H1 (cell line): ENCODE data around the gene NKAIN1. TPM values are rescaled to one million over a fixed set of nuclear protein-coding genes. Genes with fewer than 3 reads are reported as not detected.
"Not testable (repeated sequence)": the region's sequence is repeated elsewhere in the genome, so short reads cannot be mapped to it uniquely, and the experiment has no call there.

ENCODE experiments used
- CTCF ChIA-PET: fragments of 300-600 bp; sonication (Branson Sonifier 250); formaldehyde crosslinking; loops from one replicate; lab custom pipeline; 2021; ENCODE audit not compliant: partially characterized antibody; lab: Charles Lee
- POLR2A ChIA-PET: fragments of 300-600 bp; sonication (Branson Sonifier 250); formaldehyde crosslinking; loops from one replicate; lab custom pipeline; 2021; ENCODE audit warnings: inconsistent platforms; ENCODE audit not compliant: partially characterized antibody; lab: Charles Lee
- DNase-seq, 2 experiments: peaks; one replicate each; pipeline versions ENCODE4 v3.0.0 to v3.0.0-alpha.2; 2010 to 2022; ENCODE audit warnings: low spot score in 2 of 2, low read depth in 1 of 2, mixed read lengths in 1 of 2
- FAIRE-seq: peaks from 2 replicates; lab custom pipeline; 2011; peaks lifted over from hg19 to GRCh38; lab: Jason Lieb, UNC
- H2AFZ ChIP-seq: 2 replicates; pipeline ENCODE4 v1.8.1; 2012; ENCODE audit warnings: low read length, inconsistent platforms
- H2AK5ac ChIP-seq: 2 replicates; pipeline ENCODE4 v1.6.1; 2013; ENCODE audit warnings: low read depth, low read length
- H2BK120ac ChIP-seq: replicated peaks from 2 replicates; pipeline ENCODE3; 2013; ENCODE audit warnings: low read depth, low read length, inconsistent platforms
- H2BK12ac ChIP-seq: 2 replicates; pipeline ENCODE4 v1.6.1; 2013; ENCODE audit warnings: low read depth, low read length
- H2BK15ac ChIP-seq: 2 replicates; pipeline ENCODE4 v1.6.1; 2013; ENCODE audit warnings: low read length
- H2BK20ac ChIP-seq: 2 replicates; pipeline ENCODE4 v1.6.1; 2013; ENCODE audit warnings: low read length
- H2BK5ac ChIP-seq: 2 replicates; pipeline ENCODE4 v1.6.1; 2013; ENCODE audit warnings: low read depth, low read length
- H3K14ac ChIP-seq: 2 replicates; pipeline ENCODE4 v1.6.1; 2013; ENCODE audit warnings: inconsistent platforms; ENCODE audit not compliant: insufficient read length
- H3K18ac ChIP-seq: 2 replicates; pipeline ENCODE4 v1.6.1; 2013; ENCODE audit warnings: low read length; ENCODE audit errors: extremely low read depth
- H3K23ac ChIP-seq: 2 replicates; pipeline ENCODE4 v1.6.1; 2013; ENCODE audit warnings: inconsistent platforms; ENCODE audit not compliant: insufficient read length
- H3K23me2 ChIP-seq: 2 replicates; pipeline ENCODE4 v1.6.1; 2013; ENCODE audit warnings: low read depth, low read length
- H3K27ac ChIP-seq: 2 replicates; pipeline ENCODE4 v1.6.1; 2011; ENCODE audit warnings: low read depth, low read length, inconsistent platforms
- H3K27me3 ChIP-seq, 4 experiments: replicated peaks in 1 of 4; 1 replicate in 1 of 4; 2 replicates in 3 of 4; pipeline versions ENCODE4 v1.6.1 to v1.8.1; 2011 to 2013; ENCODE audit warnings: low read length in 3 of 4, mild to moderate bottlenecking in 3 of 4, inconsistent platforms in 2 of 4, mixed read lengths in 2 of 4, moderate library complexity in 1 of 4; ENCODE audit not compliant: control insufficient read depth in 3 of 4, insufficient read depth in 3 of 4; ENCODE audit errors: extremely low read depth in 1 of 4
- H3K36me3 ChIP-seq, 4 experiments: 2 replicates each; pipeline versions ENCODE4 v1.6.1 to v1.8.1; 2011 to 2013; ENCODE audit warnings: mild to moderate bottlenecking in 4 of 4, low read length in 3 of 4, moderate library complexity in 2 of 4, control low read depth in 1 of 4, inconsistent platforms in 1 of 4; ENCODE audit not compliant: insufficient read depth in 4 of 4, control insufficient read depth in 2 of 4
- H3K4ac ChIP-seq: replicated peaks from 2 replicates; pipeline ENCODE3; 2013; ENCODE audit warnings: low read length, low read depth, mixed read lengths, inconsistent platforms; ENCODE audit not compliant: insufficient read length
- H3K4me1 ChIP-seq, 4 experiments: replicated peaks in 1 of 4; 1 replicate in 1 of 4; 2 replicates in 3 of 4; pipeline versions ENCODE4 v1.6.1 to v1.8.1; 2011 to 2013; ENCODE audit warnings: low read length in 3 of 4, inconsistent platforms in 2 of 4, mixed read lengths in 1 of 4; ENCODE audit not compliant: insufficient read depth in 4 of 4, control insufficient read depth in 3 of 4
- H3K4me2 ChIP-seq, 2 experiments: 2 replicates each; pipeline versions ENCODE4 v1.6.1 to v1.8.1; 2011 to 2013; ENCODE audit warnings: low read depth in 2 of 2, low read length in 2 of 2, control low read depth in 1 of 2, inconsistent platforms in 1 of 2, mild to moderate bottlenecking in 1 of 2; ENCODE audit not compliant: insufficient read depth in 1 of 2
- H3K4me3 ChIP-seq, 4 experiments: fragments of 200-600, 300-600 bp in 1 of 4; sonication (generic), shearing (Covaris generic), sonication (Bioruptor Twin) in 1 of 4; 2 replicates each; pipeline versions ENCODE4 v1.5.1 to v1.8.1; 2011 to 2016; ENCODE audit warnings: low read length in 4 of 4, low read depth in 3 of 4, control low read depth in 2 of 4, inconsistent platforms in 2 of 4, mild to moderate bottlenecking in 2 of 4, mixed read lengths in 1 of 4, moderate library complexity in 1 of 4; ENCODE audit not compliant: insufficient read depth in 2 of 4; ENCODE audit errors: extremely low read depth in 1 of 4
- H3K56ac ChIP-seq: replicated peaks from 2 replicates; pipeline ENCODE3; 2013; ENCODE audit warnings: low read depth, mild to moderate bottlenecking, mixed read lengths, low read length, inconsistent platforms; ENCODE audit not compliant: insufficient read length
- H3K79me1 ChIP-seq: 2 replicates; pipeline ENCODE4 v1.6.1; 2013; ENCODE audit warnings: low read depth, low read length, control low read depth
- H3K79me2 ChIP-seq, 2 experiments: 2 replicates each; pipeline versions ENCODE4 v1.6.1 to v1.8.1; 2012 to 2013; ENCODE audit warnings: low read length in 2 of 2, mild to moderate bottlenecking in 2 of 2, inconsistent platforms in 1 of 2; ENCODE audit not compliant: insufficient read depth in 2 of 2, control insufficient read depth in 1 of 2
- H3K9ac ChIP-seq, 4 experiments: replicated peaks in 1 of 4; 1 replicate in 1 of 4; 2 replicates in 3 of 4; pipeline versions ENCODE4 v1.6.1 to v1.8.1; 2011 to 2013; ENCODE audit warnings: low read depth in 3 of 4, low read length in 3 of 4, control low read depth in 2 of 4, mild to moderate bottlenecking in 2 of 4, moderate library complexity in 2 of 4, inconsistent platforms in 1 of 4; ENCODE audit errors: extremely low read depth in 1 of 4
- H3K9me3 ChIP-seq, 2 experiments: 2 replicates each; pipeline versions ENCODE4 v1.6.1 to v1.8.1; 2012 to 2013; ENCODE audit warnings: mild to moderate bottlenecking in 2 of 2, moderate library complexity in 2 of 2, control low read depth in 1 of 2, inconsistent platforms in 1 of 2, low read depth in 1 of 2, low read length in 1 of 2, mixed read lengths in 1 of 2; ENCODE audit not compliant: insufficient read depth in 2 of 2
- H4K20me1 ChIP-seq, 2 experiments: replicated peaks in 1 of 2; 2 replicates each; pipeline versions ENCODE3 to v1.8.1; 2011 to 2013; ENCODE audit warnings: inconsistent platforms in 2 of 2, low read length in 2 of 2, mild to moderate bottlenecking in 1 of 2; ENCODE audit not compliant: insufficient read depth in 2 of 2, control insufficient read depth in 1 of 2
- H4K5ac ChIP-seq: 2 replicates; pipeline ENCODE4 v1.6.1; 2013; ENCODE audit warnings: low read length, low read depth, mixed read lengths, inconsistent platforms; ENCODE audit not compliant: insufficient read length
- H4K8ac ChIP-seq: 2 replicates; pipeline ENCODE4 v1.8.0; 2013; ENCODE audit warnings: mild to moderate bottlenecking, moderate library complexity, low read length, inconsistent platforms; ENCODE audit not compliant: insufficient read depth; ENCODE audit errors: extremely low read depth
- H4K91ac ChIP-seq: replicated peaks from 2 replicates; pipeline ENCODE3; 2013; ENCODE audit warnings: low read length, mixed read lengths, inconsistent platforms; ENCODE audit not compliant: insufficient read length
- CHD1 ChIP-seq: IDR thresholded peaks from 2 replicates; pipeline ENCODE4 v1.6.1; 2012; ENCODE audit warnings: low read depth, low read length, improper control_type of control experiment
- RBBP5 ChIP-seq: IDR thresholded peaks from 2 replicates; pipeline ENCODE4 v1.7.1; 2012; ENCODE audit warnings: low read depth, mild to moderate bottlenecking, inconsistent platforms, low read length, moderate library complexity, borderline replicate concordance
- RXRA ChIP-seq: IDR thresholded peaks from 2 replicates; pipeline ENCODE4 v1.6.1; 2011; ENCODE audit warnings: low read depth, mild to moderate bottlenecking, low read length, moderate library complexity; ENCODE audit not compliant: insufficient read depth
- SAP30 ChIP-seq: fragments of 300-600 bp; sonication (generic); IDR thresholded peaks from 2 replicates; pipeline ENCODE4 v1.7.1; 2012; ENCODE audit warnings: low read length, moderate library complexity, mild to moderate bottlenecking, inconsistent platforms; ENCODE audit not compliant: insufficient read depth, insufficient replicate concordance
- TAF7 ChIP-seq: optimal IDR thresholded peaks from 2 replicates; pipeline ENCODE3; 2011; ENCODE audit warnings: low read depth, mild to moderate bottlenecking, inconsistent platforms, low read length, moderate library complexity, borderline replicate concordance
- WGBS, 2 experiments: shearing (Covaris generic) in 1 of 2; methylation state at CpG; one replicate each; pipeline versions ENCODE4 v1.1.6 to v1.1.7; 2013 to 2015; ENCODE audit warnings: low lambda C conversion rate in 2 of 2, mixed read lengths in 2 of 2, inconsistent platforms in 1 of 2, low coverage in 1 of 2, missing lambda C conversion rate in 1 of 2; ENCODE audit not compliant: insufficient replicate concordance in 2 of 2, insufficient coverage in 1 of 2, insufficient read length in 1 of 2; ENCODE audit errors: extremely low coverage in 1 of 2, missing lambda C conversion rate in 1 of 2; 5-methylcytosine and 5-hydroxymethylcytosine counted together
- polyA plus RNA-seq, 7 experiments: library from polyadenylated mRNA; depleted of rRNA in 3 of 7; stranded (reverse) in 5 of 7; unstranded in 2 of 7; fragments of >200 nt in 5 of 7; fragments of 200-250 nt in 2 of 7; gene quantifications; 1 replicate in 5 of 7; 2 replicates in 1 of 7; 4 replicates in 1 of 7; pipeline versions ENCODE4 v1.2.1 to v1.2.3, GENCODE V29; 2011 to 2013; ENCODE audit warnings: missing spikeins in 2 of 7, mixed read lengths in 2 of 7
- total RNA-seq: library from RNA; stranded (reverse); fragmentation: NEBNext Ultra II Directional; extraction: Animal tissue kit (Norgen Biotek cat#: 25700); gene quantifications from 2 replicates; pipeline ENCODE4 v1.2.1, GENCODE V29; 2021
- TF ChIP-seq, protein P1 (sequence below): IDR thresholded peaks from 2 replicates; pipeline ENCODE4 v1.6.1; 2011; ENCODE audit warnings: low read length, improper control_type of control experiment

NKAIN1 gene
- total and polyA plus RNA-seq, 2 of the 8 experiments (the other 6 are each of a cell fraction or from before 2014, with no cell fraction given): 59.3 to 66.9 TPM

DNA sequence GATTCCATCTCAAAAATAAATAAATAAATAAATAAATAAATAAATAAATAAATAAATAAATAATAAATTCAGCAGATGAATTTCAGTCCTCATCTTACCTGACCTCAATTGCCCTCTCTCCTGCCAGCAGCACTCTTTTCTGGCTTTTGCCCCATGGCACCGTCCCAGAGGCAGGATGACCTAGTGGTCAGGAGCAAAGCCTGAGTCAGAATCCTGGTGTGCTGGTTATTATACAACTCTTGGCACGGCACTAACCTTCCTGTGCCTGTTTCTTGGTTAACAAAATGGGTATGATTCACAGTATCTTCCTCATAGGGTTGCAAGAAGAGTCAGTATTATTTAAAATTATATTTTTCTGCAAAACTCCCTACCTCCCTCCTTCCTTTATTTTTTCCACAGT is 43.0 kb downstream of the NKAIN1 start (continued):
- TF ChIP-seq RXRA: no peak
- no peak for TF ChIP-seq SAP30
- no peak for TF ChIP-seq TAF7
- TF ChIP-seq, protein P1, sequence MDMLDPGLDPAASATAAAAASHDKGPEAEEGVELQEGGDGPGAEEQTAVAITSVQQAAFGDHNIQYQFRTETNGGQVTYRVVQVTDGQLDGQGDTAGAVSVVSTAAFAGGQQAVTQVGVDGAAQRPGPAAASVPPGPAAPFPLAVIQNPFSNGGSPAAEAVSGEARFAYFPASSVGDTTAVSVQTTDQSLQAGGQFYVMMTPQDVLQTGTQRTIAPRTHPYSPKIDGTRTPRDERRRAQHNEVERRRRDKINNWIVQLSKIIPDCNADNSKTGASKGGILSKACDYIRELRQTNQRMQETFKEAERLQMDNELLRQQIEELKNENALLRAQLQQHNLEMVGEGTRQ: no peak
- TF ChIP-seq RBBP5: no peak
- TF ChIP-seq CHD1: no peak

DNA sequence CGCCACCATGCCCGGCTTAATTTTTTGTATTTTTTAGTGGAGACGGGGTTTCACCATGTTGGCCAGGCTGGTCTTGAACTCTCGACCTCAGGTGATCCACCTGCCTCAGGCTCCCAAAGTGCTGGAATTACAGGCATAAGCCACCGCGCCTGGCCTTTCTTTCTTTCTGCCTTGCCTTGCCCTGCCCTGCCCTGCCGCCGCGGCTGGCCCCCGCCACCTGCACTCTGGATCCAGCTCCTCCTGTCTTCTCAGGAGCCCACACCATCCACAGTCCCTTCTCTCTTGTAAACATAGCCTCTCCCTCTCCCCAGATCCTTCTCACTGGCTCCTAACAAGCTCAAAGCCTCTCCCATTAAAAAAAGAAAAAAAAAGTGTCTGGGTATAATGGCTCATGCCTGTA is 44.4 kb downstream of the NKAIN1 start:
- H3K14ac ChIP-seq, H3K56ac ChIP-seq, H3K79me2 ChIP-seq, H4K8ac ChIP-seq, H3K4me3 ChIP-seq, H3K23me2 ChIP-seq, H2AFZ ChIP-seq, H3K4ac ChIP-seq, H3K18ac ChIP-seq, H3K27ac ChIP-seq, H3K27me3 ChIP-seq, H3K9me3 ChIP-seq, H3K9ac ChIP-seq, H4K91ac ChIP-seq, H3K4me1 ChIP-seq, H3K4me2 ChIP-seq, H2BK5ac ChIP-seq, H3K79me1 ChIP-seq, H3K23ac ChIP-seq, H2BK20ac ChIP-seq, H3K36me3 ChIP-seq, H2BK120ac ChIP-seq, DNase-seq, H4K5ac ChIP-seq, H2BK12ac ChIP-seq, FAIRE-seq, H2AK5ac ChIP-seq, H2BK15ac ChIP-seq: not testable (repeated sequence)
- ChIA-PET POLR2A (interaction anchor here (0.6 to 1.4 kb wide), 5 partner anchors 43 to 178 kb away, joined by 3 to 5 read pairs (median 3); no protein-coding TSS in a partner anchor), CTCF (interaction anchor here (0.6 to 4.8 kb wide), 24 partner anchors 9 to 225 kb away, joined by 3 to 56 read pairs (median 4); partner anchors contain the start of genes SNRNP40 and ZCCHC17)
- 82% methylated on average over 7 of the region's 10 CpGs; no CpG with 5 or more reads in 1 of the 2 experiments for WGBS, 2 experiments
- H4K20me1 ChIP-seq: peaks cover 0 to 10% of the 10 kb centered on the region in 2 experiments
